Kidney glomerular epithelial cell (primary cell): Measurements from ENCODE around the gene POLR2J.
"Not testable (repeated sequence)": the region's sequence is repeated elsewhere in the genome, so short reads cannot be mapped to it uniquely, and the experiment has no call there.

ENCODE experiments used
- DNase-seq: peaks from one replicate; lab custom pipeline; 2025; lab: John Stamatoyannopoulos, UW

Gene POLR2J

GRCh38 chr7:102494473-102495149 is 15.9 kb upstream of the POLR2J start:
- DNase-seq = not testable (repeated sequence)

GRCh38 chr7:102494026-102494425 is 15.3 kb upstream of the POLR2J start:
- not testable (repeated sequence) for DNase-seq

- not testable (repeated sequence) for DNase-seq
These were observed 14.7 kb upstream of the POLR2J start for GRCh38 chr7:102493220-102493935.

GRCh38 chr7:102490529-102491075 is 11.9 kb upstream of the POLR2J start:
- DNase-seq = not testable (repeated sequence)

- not testable (repeated sequence) for DNase-seq
These were observed 5.6 kb upstream of the POLR2J start for GRCh38 chr7:102484317-102484716.

GRCh38 chr7:102481962-102482361 is 3.2 kb upstream of the POLR2J start:
- DNase-seq = not testable (repeated sequence)

GRCh38 chr7:102479982-102480637 is 1.4 kb upstream of the POLR2J start:
- DNase-seq = not testable (repeated sequence)

GRCh38 chr7:102479209-102479584 is 475 bp upstream of the POLR2J start:
- DNase-seq = not testable (repeated sequence)

GRCh38 chr7:102474736-102475435 is 3.8 kb downstream of the POLR2J start:
- DNase-seq = not testable (repeated sequence)

- not testable (repeated sequence) for DNase-seq
These were observed 4.6 kb downstream of the POLR2J start for GRCh38 chr7:102474116-102474515.

- DNase-seq = no peak
These were observed 5.3 kb downstream of the POLR2J start for GRCh38 chr7:102473271-102473991.

- no peak for DNase-seq
These were observed 6.3 kb downstream of the POLR2J start for GRCh38 chr7:102472126-102473041.

- DNase-seq = no peak
These were observed 7.0 kb downstream of the POLR2J start for GRCh38 chr7:102471791-102472125.

- no peak for DNase-seq
These were observed 8.5 kb downstream of the POLR2J start for GRCh38 chr7:102469972-102470825.

- no peak for DNase-seq
These were observed 9.3 kb downstream of the POLR2J start for GRCh38 chr7:102469351-102469971.

- no peak for DNase-seq
These were observed 10.0 kb downstream of the POLR2J start for GRCh38 chr7:102468478-102469350.

- DNase-seq = no peak
These were observed 10.9 kb downstream of the POLR2J start for GRCh38 chr7:102467581-102468477.
